H9 (cell line): ENCODE measurements around the gene TP53BP1. TPM values are rescaled to one million over a fixed set of nuclear protein-coding genes. Genes with fewer than 3 reads are reported as not detected.

ENCODE experiments used
- DNase-seq: peaks from one replicate; pipeline ENCODE4 v3.0.0-alpha.2; 2017
- H2AFZ ChIP-seq: one replicate; pipeline ENCODE4 v1.6.1; 2013; ENCODE audit warnings: mild to moderate bottlenecking, low read length, control low read depth, moderate library complexity
- H2AK5ac ChIP-seq: 2 replicates; pipeline ENCODE4 v1.6.1; 2013; ENCODE audit warnings: low read length, control low read depth, mixed read lengths; ENCODE audit not compliant: insufficient read length
- H2BK120ac ChIP-seq: one replicate; pipeline ENCODE4 v1.6.1; 2013; ENCODE audit warnings: low read depth, mild to moderate bottlenecking, low read length, control low read depth, inconsistent platforms; ENCODE audit not compliant: poor library complexity, severe bottlenecking
- H2BK12ac ChIP-seq: 2 replicates; pipeline ENCODE4 v1.6.1; 2013; ENCODE audit warnings: low read length, control low read depth, mixed read lengths, low read depth; ENCODE audit not compliant: insufficient read length
- H2BK15ac ChIP-seq: 2 replicates; pipeline ENCODE4 v1.6.1; 2013; ENCODE audit warnings: low read depth, low read length, control low read depth
- H2BK20ac ChIP-seq: one replicate; pipeline ENCODE4 v1.6.1; 2013; ENCODE audit warnings: low read depth, mild to moderate bottlenecking, low read length, control low read depth, inconsistent platforms; ENCODE audit not compliant: poor library complexity, severe bottlenecking
- H2BK5ac ChIP-seq: 2 replicates; pipeline ENCODE4 v1.6.1; 2013; ENCODE audit warnings: low read length, control low read depth, mixed read lengths; ENCODE audit not compliant: insufficient read length
- H3K14ac ChIP-seq: 2 replicates; pipeline ENCODE4 v1.6.1; 2013; ENCODE audit warnings: low read length, control low read depth; ENCODE audit not compliant: insufficient read depth
- H3K18ac ChIP-seq: 2 replicates; pipeline ENCODE4 v1.6.1; 2013; ENCODE audit warnings: low read depth, mild to moderate bottlenecking, mixed read lengths, low read length, control low read depth; ENCODE audit not compliant: insufficient read length
- H3K23ac ChIP-seq: 2 replicates; pipeline ENCODE4 v1.6.1; 2013; ENCODE audit warnings: low read length, control low read depth, mixed read lengths, low read depth; ENCODE audit not compliant: insufficient read length
- H3K23me2 ChIP-seq: 2 replicates; pipeline ENCODE4 v1.6.1; 2013; ENCODE audit warnings: low read depth, mild to moderate bottlenecking, mixed read lengths, low read length, control low read depth; ENCODE audit not compliant: insufficient read length, poor library complexity, severe bottlenecking
- H3K27ac ChIP-seq: 2 replicates; pipeline ENCODE4 v1.5.1; 2013; ENCODE audit warnings: low read length, control low read depth, mixed read lengths, low read depth; ENCODE audit not compliant: insufficient read length
- H3K27me3 ChIP-seq: 2 replicates; pipeline ENCODE4 v1.6.1; 2013; ENCODE audit warnings: low read length, control low read depth, inconsistent platforms; ENCODE audit not compliant: insufficient read depth
- H3K4ac ChIP-seq: 2 replicates; pipeline ENCODE4 v1.6.1; 2013; ENCODE audit warnings: low read depth, mild to moderate bottlenecking, control low read depth, inconsistent platforms, low read length, moderate library complexity
- H3K4me1 ChIP-seq: 2 replicates; pipeline ENCODE4 v1.6.1; 2013; ENCODE audit warnings: low read length, control low read depth, inconsistent platforms; ENCODE audit not compliant: insufficient read depth
- H3K4me2 ChIP-seq: 2 replicates; pipeline ENCODE4 v1.6.1; 2013; ENCODE audit warnings: low read length, control low read depth, mixed read lengths; ENCODE audit not compliant: insufficient read length, insufficient read depth
- H3K56ac ChIP-seq: 2 replicates; pipeline ENCODE4 v1.6.1; 2013; ENCODE audit warnings: low read depth, mild to moderate bottlenecking, mixed read lengths, low read length, control low read depth; ENCODE audit not compliant: insufficient read length
- H3K79me1 ChIP-seq: 2 replicates; pipeline ENCODE4 v1.6.1; 2013; ENCODE audit warnings: low read depth, mild to moderate bottlenecking, moderate library complexity, low read length, control low read depth, inconsistent platforms; ENCODE audit not compliant: insufficient read depth, poor library complexity, severe bottlenecking
- H3K79me2 ChIP-seq: 2 replicates; pipeline ENCODE4 v1.6.1; 2013; ENCODE audit warnings: low read length, control low read depth, inconsistent platforms; ENCODE audit not compliant: insufficient read depth
- H3K9ac ChIP-seq: 2 replicates; pipeline ENCODE4 v1.6.1; 2013; ENCODE audit warnings: low read length, control low read depth, mixed read lengths; ENCODE audit not compliant: insufficient read length; ENCODE audit errors: extremely low read depth
- H3K9me3 ChIP-seq: one replicate; pipeline ENCODE4 v1.6.1; 2013; ENCODE audit warnings: low read depth, low read length, inconsistent platforms; ENCODE audit not compliant: control insufficient read depth
- H3T11ph ChIP-seq: one replicate; pipeline ENCODE4 v1.6.1; 2013; ENCODE audit warnings: mild to moderate bottlenecking, low read length, control low read depth, inconsistent platforms
- H4K20me1 ChIP-seq: one replicate; pipeline ENCODE4 v1.6.1; 2013; ENCODE audit not compliant: control insufficient read depth, insufficient read length, insufficient read depth
- H4K5ac ChIP-seq: 2 replicates; pipeline ENCODE4 v1.6.1; 2013; ENCODE audit warnings: low read depth, mild to moderate bottlenecking, mixed read lengths, low read length, control low read depth; ENCODE audit not compliant: insufficient read length
- H4K8ac ChIP-seq: replicated peaks from 2 replicates; pipeline ENCODE4 v1.6.1; 2013; ENCODE audit warnings: low read length, control low read depth, mixed read lengths, low read depth; ENCODE audit not compliant: insufficient read length
- H4K91ac ChIP-seq: 2 replicates; pipeline ENCODE4 v1.6.1; 2013; ENCODE audit warnings: low read depth, mild to moderate bottlenecking, moderate library complexity, mixed read lengths, low read length, control low read depth; ENCODE audit not compliant: insufficient read length
- H3K27ac Mint-ChIP-seq, 3 experiments: 2 replicates in 2 of 3; 3 replicates in 1 of 3; pipeline ENCODE4 v1.8.0; 2020 to 2021; ENCODE audit warnings: mixed read lengths in 3 of 3, mild to moderate bottlenecking in 1 of 3, moderate library complexity in 1 of 3
- H3K27me3 Mint-ChIP-seq: 2 replicates; pipeline ENCODE4 v1.8.0; 2021; ENCODE audit warnings: low read depth, mild to moderate bottlenecking, moderate library complexity, mixed read lengths
- H3K36me3 Mint-ChIP-seq, 3 experiments: 2 replicates in 2 of 3; 3 replicates in 1 of 3; pipeline ENCODE4 v1.8.0; 2020 to 2021; ENCODE audit warnings: low read depth in 3 of 3, mixed read lengths in 3 of 3; ENCODE audit not compliant: insufficient read depth in 1 of 3
- H3K4me1 Mint-ChIP-seq, 2 experiments: 2 replicates each; pipeline ENCODE4 v1.8.0; 2020; ENCODE audit warnings: mixed read lengths in 2 of 2
- H3K4me3 Mint-ChIP-seq, 2 experiments: 2 replicates in 1 of 2; 3 replicates in 1 of 2; pipeline ENCODE4 v1.8.0; 2020 to 2021; ENCODE audit warnings: mild to moderate bottlenecking in 2 of 2, mixed read lengths in 2 of 2, moderate library complexity in 1 of 2
- H3K9me3 Mint-ChIP-seq, 2 experiments: 2 replicates in 1 of 2; 3 replicates in 1 of 2; pipeline ENCODE4 v1.8.0; 2020; ENCODE audit warnings: mild to moderate bottlenecking in 2 of 2, mixed read lengths in 2 of 2, moderate library complexity in 1 of 2
- CTCF ChIP-seq: fragments of 200-600 bp; sonication (generic); conservative IDR thresholded peaks from 3 replicates; pipeline ENCODE4 v1.8.0; 2021; ENCODE audit warnings: antibody characterized with exemption, mild to moderate bottlenecking
- WGBS: extraction: QIAGEN DNeasy Blood & Tissue Kit; methylation state at CpG from one replicate; pipeline ENCODE4 v1.1.7; 2013; ENCODE audit warnings: missing lambda C conversion rate, low lambda C conversion rate, mixed read lengths; ENCODE audit not compliant: insufficient read length; ENCODE audit errors: extremely low coverage; 5-methylcytosine and 5-hydroxymethylcytosine counted together
- total RNA-seq: library from RNA; stranded (reverse); gene quantifications from 2 replicates; pipeline ENCODE4 v1.2.1, GENCODE V29; 2021

TP53BP1 gene
- total RNA-seq, 1 experiment from 2014 or later = 81.5 TPM

GRCh38 chr15:43508991-43509659 lies 16.2 kb upstream of the TP53BP1 start:
- Histone ChIP-seq H3K14ac (no peak overlapping the region), H3T11ph (no peak overlapping the region), H2AK5ac (no peak overlapping the region), H2BK20ac (no peak overlapping the region), H3K27me3 (peaks cover 12% of the 10 kb centered on the region; the same call in 1 of the 2 replicates), H3K23ac (no peak overlapping the region), H3K9me3 (no peaks in the 10 kb centered on the region), H3K79me2 (no peaks in the 10 kb centered on the region), H2BK5ac (no peak overlapping the region), H3K4ac (no peak overlapping the region), H2BK120ac (no peak overlapping the region), H4K8ac (no peak overlapping the region), H3K18ac (no peak overlapping the region), H4K91ac (no peak overlapping the region), H2BK15ac (no peak overlapping the region), H3K79me1 (no peaks in the 10 kb centered on the region), H4K5ac (no peak overlapping the region), H3K4me1 (no peaks in the 10 kb centered on the region), H3K9ac (no peak overlapping the region), H2AFZ (no peak overlapping the region), H3K56ac (no peak overlapping the region), H3K23me2 (peaks cover 13% of the 10 kb centered on the region), H4K20me1 (no peaks in the 10 kb centered on the region), H2BK12ac (no peak overlapping the region), H3K4me2 (peak overlapping the region; percentile 50), H3K27ac (no peak overlapping the region)
- Mint-ChIP-seq H3K9me3 (no peaks in the 10 kb centered on the region), H3K36me3 (no peaks in the 10 kb centered on the region), H3K4me1 (peaks cover 13 to 36% of the 10 kb centered on the region in 2 experiments), H3K4me3 (peak overlapping the region; percentile 15 to 93; a peak in 4 of 5 replicates), H3K27me3 (peaks cover 31% of the 10 kb centered on the region), H3K27ac (no peak overlapping the region)
- TF ChIP-seq CTCF = no peak
- no peak for DNase-seq
- WGBS = no CpG with 5 or more reads among the region's 9 CpGs
